ENCODE data around the gene GPR158.

The GPR158 gene

GRCh38 chr10:25231751-25232150 is 57.0 kb downstream of the GPR158 start:
- ATAC-seq: no peak
- TF ChIP-seq PPARA (CRISPR knock-in tag; IDR thresholded peaks at IDR 0.05; ENCODE audit: borderline replicate concordance) (no peak), ESRRG (CRISPR knock-in tag; IDR thresholded peaks at IDR 0.05) (no peak)

GRCh38 chr10:25232204-25232603 is 57.4 kb downstream of the GPR158 start:
- ATAC-seq: no peak
- no peak for TF ChIP-seq ARNTL (CRISPR knock-in tag; IDR thresholded peaks at IDR 0.05; ENCODE audit: borderline replicate concordance, low read depth)
- no peak for TF ChIP-seq CREB5 (CRISPR knock-in tag; IDR thresholded peaks at IDR 0.05; ENCODE audit: low read depth)
- TF ChIP-seq PATZ1 (CRISPR knock-in tag; IDR thresholded peaks at IDR 0.05; ENCODE audit: borderline replicate concordance): no peak
- no peak for TF ChIP-seq ZFP3 (CRISPR knock-in tag; IDR thresholded peaks at IDR 0.05)
- TF ChIP-seq TSHZ2 (CRISPR knock-in tag; IDR thresholded peaks at IDR 0.05): no peak
- TF ChIP-seq CSDC2 (CRISPR knock-in tag; IDR thresholded peaks at IDR 0.05): no peak
- TF ChIP-seq ZNF8 (CRISPR knock-in tag; IDR thresholded peaks at IDR 0.05): no peak
- TF ChIP-seq BACH2 (CRISPR knock-in tag; IDR thresholded peaks at IDR 0.05; ENCODE audit: borderline replicate concordance): no peak
- no peak for TF ChIP-seq CSRNP3 (CRISPR knock-in tag; IDR thresholded peaks at IDR 0.05)
- no peak for TF ChIP-seq TOX (CRISPR knock-in tag; IDR thresholded peaks at IDR 0.05; ENCODE audit: borderline replicate concordance)
- no peak for TF ChIP-seq PPARA (CRISPR knock-in tag; IDR thresholded peaks at IDR 0.05; ENCODE audit: borderline replicate concordance)
- no peak for TF ChIP-seq ISL1 (CRISPR knock-in tag; IDR thresholded peaks at IDR 0.05)

GRCh38 chr10:25245165-25245564 is 70.4 kb downstream of the GPR158 start:
- ATAC-seq: no peak
- TF ChIP-seq ZNF8 (CRISPR knock-in tag; IDR thresholded peaks at IDR 0.05): no peak
- TF ChIP-seq TCF4 (CRISPR knock-in tag; IDR thresholded peaks at IDR 0.05; ENCODE audit: borderline replicate concordance): no peak
- TF ChIP-seq SNAI2 (CRISPR knock-in tag; IDR thresholded peaks at IDR 0.05): no peak
- no peak for TF ChIP-seq CREB5 (CRISPR knock-in tag; IDR thresholded peaks at IDR 0.05; ENCODE audit: low read depth)
- no peak for TF ChIP-seq RARB (CRISPR knock-in tag; IDR thresholded peaks at IDR 0.05)
- no peak for TF ChIP-seq TSHZ2 (CRISPR knock-in tag; IDR thresholded peaks at IDR 0.05)
- TF ChIP-seq ZFP30 (CRISPR knock-in tag; IDR thresholded peaks at IDR 0.05): no peak
- no peak for TF ChIP-seq ZNF565 (CRISPR knock-in tag; conservative IDR thresholded peaks at IDR 0.05; ENCODE audit: low read depth)
- TF ChIP-seq ZC3H10 (CRISPR knock-in tag; IDR thresholded peaks at IDR 0.05): no peak
- no peak for TF ChIP-seq POU6F1 (CRISPR knock-in tag; IDR thresholded peaks at IDR 0.05; ENCODE audit: borderline replicate concordance, low read depth)
- no peak for TF ChIP-seq PATZ1 (CRISPR knock-in tag; IDR thresholded peaks at IDR 0.05; ENCODE audit: borderline replicate concordance)
- no peak for TF ChIP-seq TOX (CRISPR knock-in tag; IDR thresholded peaks at IDR 0.05; ENCODE audit: borderline replicate concordance)
- no peak for TF ChIP-seq CSDC2 (CRISPR knock-in tag; IDR thresholded peaks at IDR 0.05)
- no peak for TF ChIP-seq ESRRG (CRISPR knock-in tag; IDR thresholded peaks at IDR 0.05)
- no peak for TF ChIP-seq ARNTL (CRISPR knock-in tag; IDR thresholded peaks at IDR 0.05; ENCODE audit: borderline replicate concordance, low read depth)
- no peak for TF ChIP-seq BACH2 (CRISPR knock-in tag; IDR thresholded peaks at IDR 0.05; ENCODE audit: borderline replicate concordance)
